Measurements from ENCODE around the gene RELL2.

GRCh38 chr5:141613344-141613743, 23.5 kb upstream of the RELL2 start:
- TF ChIP-seq CTCF (IDR thresholded peaks at IDR 0.05) (no peak), ZFX (IDR thresholded peaks at IDR 0.05; ENCODE audit: borderline replicate concordance) (no peak)

Data from 22Rv1 (cell line).